ENCODE data around the gene IZUMO4.

Gene IZUMO4

GRCh38 chr19:2064788-2065524, 31.8 kb upstream of the IZUMO4 start:
- TF ChIP-seq, protein P1, sequence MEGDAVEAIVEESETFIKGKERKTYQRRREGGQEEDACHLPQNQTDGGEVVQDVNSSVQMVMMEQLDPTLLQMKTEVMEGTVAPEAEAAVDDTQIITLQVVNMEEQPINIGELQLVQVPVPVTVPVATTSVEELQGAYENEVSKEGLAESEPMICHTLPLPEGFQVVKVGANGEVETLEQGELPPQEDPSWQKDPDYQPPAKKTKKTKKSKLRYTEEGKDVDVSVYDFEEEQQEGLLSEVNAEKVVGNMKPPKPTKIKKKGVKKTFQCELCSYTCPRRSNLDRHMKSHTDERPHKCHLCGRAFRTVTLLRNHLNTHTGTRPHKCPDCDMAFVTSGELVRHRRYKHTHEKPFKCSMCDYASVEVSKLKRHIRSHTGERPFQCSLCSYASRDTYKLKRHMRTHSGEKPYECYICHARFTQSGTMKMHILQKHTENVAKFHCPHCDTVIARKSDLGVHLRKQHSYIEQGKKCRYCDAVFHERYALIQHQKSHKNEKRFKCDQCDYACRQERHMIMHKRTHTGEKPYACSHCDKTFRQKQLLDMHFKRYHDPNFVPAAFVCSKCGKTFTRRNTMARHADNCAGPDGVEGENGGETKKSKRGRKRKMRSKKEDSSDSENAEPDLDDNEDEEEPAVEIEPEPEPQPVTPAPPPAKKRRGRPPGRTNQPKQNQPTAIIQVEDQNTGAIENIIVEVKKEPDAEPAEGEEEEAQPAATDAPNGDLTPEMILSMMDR (IDR thresholded peaks at IDR 0.05; ENCODE audit: low read depth, low read length, missing control alignments): no peak
- DNase-seq (ENCODE audit: extremely low read depth, low read depth): no peak
- H3K4me3 ChIP-seq (replicated peaks; ENCODE audit: low read depth, low read length): no peak overlapping the region

DNA sequence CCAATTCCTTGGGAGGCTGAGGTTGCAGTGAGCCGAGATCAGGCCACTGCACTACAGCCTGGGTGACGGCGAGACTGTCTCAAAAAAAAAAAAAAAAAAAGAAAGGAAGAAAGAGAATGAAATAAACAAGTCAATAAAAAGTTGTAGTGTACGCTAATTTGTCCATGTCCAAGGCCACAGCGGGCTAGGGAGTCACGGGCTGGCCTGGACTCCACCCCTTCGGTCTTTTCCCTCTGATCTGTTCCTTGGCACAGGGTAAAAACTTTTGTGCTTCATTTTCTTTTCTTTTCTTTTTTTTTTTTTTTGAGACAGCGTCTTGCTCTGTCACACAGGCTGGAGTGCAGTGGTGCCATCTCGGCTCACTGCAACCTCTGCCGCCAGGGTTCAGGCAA, 26.3 kb upstream of the IZUMO4 start:
- no peak for DNase-seq (ENCODE audit: extremely low read depth, low read depth)
- TF ChIP-seq, protein P1 (IDR thresholded peaks at IDR 0.05; ENCODE audit: low read depth, low read length, missing control alignments): no peak
- no peak overlapping the region for H3K4me3 ChIP-seq (replicated peaks; ENCODE audit: low read depth, low read length)

GRCh38 chr19:2070986-2071673, 25.6 kb upstream of the IZUMO4 start:
- H3K4me3 ChIP-seq (replicated peaks; ENCODE audit: low read depth, low read length): no peak overlapping the region
- TF ChIP-seq, protein P1 (IDR thresholded peaks at IDR 0.05; ENCODE audit: low read depth, low read length, missing control alignments): no peak
- no peak for DNase-seq (ENCODE audit: extremely low read depth, low read depth)

GRCh38 chr19:2072757-2073551, 23.8 kb upstream of the IZUMO4 start:
- TF ChIP-seq, protein P1 (IDR thresholded peaks at IDR 0.05; ENCODE audit: low read depth, low read length, missing control alignments): no peak
- no peak for DNase-seq (ENCODE audit: extremely low read depth, low read depth)
- H3K4me3 ChIP-seq (replicated peaks; ENCODE audit: low read depth, low read length): no peak overlapping the region

- TF ChIP-seq, protein P1 (IDR thresholded peaks at IDR 0.05; ENCODE audit: low read depth, low read length, missing control alignments): no peak
- no peak overlapping the region for H3K4me3 ChIP-seq (replicated peaks; ENCODE audit: low read depth, low read length)
- no peak for DNase-seq (ENCODE audit: extremely low read depth, low read depth)
Observed at GRCh38 chr19:2076526-2076944, 20.2 kb upstream of the IZUMO4 start.

DNA sequence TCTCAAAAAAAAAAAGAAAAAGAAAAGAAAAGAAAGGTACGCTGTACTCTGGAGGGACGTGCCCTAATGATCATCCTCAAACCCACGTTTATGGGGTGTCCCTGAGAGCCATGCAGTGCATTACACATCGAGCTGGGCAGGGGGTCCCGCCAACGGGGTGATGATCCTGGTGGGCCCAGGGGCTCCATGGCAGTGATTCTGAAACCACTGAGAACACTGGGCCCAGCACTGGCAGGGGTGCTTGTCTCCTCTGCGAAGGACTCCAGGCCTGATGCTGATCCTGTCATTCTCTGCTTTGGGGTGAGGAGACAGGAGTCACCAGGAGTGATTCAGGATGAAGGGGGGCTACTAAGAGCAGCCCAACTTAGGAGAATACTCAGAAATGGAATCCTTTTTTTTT, 19.3 kb upstream of the IZUMO4 start:
- H3K4me3 ChIP-seq (replicated peaks; ENCODE audit: low read depth, low read length): no peak overlapping the region

More for the DNA sequence above, 19.3 kb upstream of the IZUMO4 start:
- TF ChIP-seq, protein P1 (IDR thresholded peaks at IDR 0.05; ENCODE audit: low read depth, low read length, missing control alignments): no peak
- DNase-seq (ENCODE audit: extremely low read depth, low read depth): no peak
